HG03521 (cell line): Measurements from ENCODE around the gene ERN1.
A peak's percentile ranks its signal among the peaks of the same experiment; 100 is the strongest.
"Not testable (repeated sequence)": the region's sequence is repeated elsewhere in the genome, so short reads cannot be mapped to it uniquely, and the experiment has no call there.

Experiments
- ATAC-seq: cut with Tn5 transposase; IDR thresholded peaks from one replicate; pipeline ENCODE4 v1.9.1; 2021; ENCODE audit warnings: mild to moderate bottlenecking, moderate library complexity; ENCODE audit not compliant: unreplicated experiment

ERN1 gene

GRCh38 chr17:64129765-64130558 lies at the start of gene ERN1:
ERN1 (minus strand) TSS chr17:64130144; CDS start chr17:64130029, 115 bp downstream.
- ATAC-seq = peak; percentile 84

GRCh38 chr17:64179024-64179423 lies 49.1 kb upstream of the ERN1 start:
- ATAC-seq = not testable (repeated sequence)

- ATAC-seq = no peak
Measured at GRCh38 chr17:64178011-64178825, 48.3 kb upstream of the ERN1 start.

- no peak for ATAC-seq
Measured at GRCh38 chr17:64177311-64178010, 47.5 kb upstream of the ERN1 start.

GRCh38 chr17:64176556-64176955 lies 46.6 kb upstream of the ERN1 start:
- ATAC-seq = no peak

- no peak for ATAC-seq
Measured at GRCh38 chr17:64174686-64175456, 44.9 kb upstream of the ERN1 start.

- no peak for ATAC-seq
Measured at GRCh38 chr17:64173646-64174045, 43.7 kb upstream of the ERN1 start.

- no peak for ATAC-seq
Measured at GRCh38 chr17:64172510-64172909, 42.6 kb upstream of the ERN1 start.

- no peak for ATAC-seq
Measured at GRCh38 chr17:64171041-64171440, 41.1 kb upstream of the ERN1 start.

- ATAC-seq = no peak
Measured at GRCh38 chr17:64170286-64170685, 40.3 kb upstream of the ERN1 start.

- not testable (repeated sequence) for ATAC-seq
Measured at GRCh38 chr17:64167666-64168065, 37.7 kb upstream of the ERN1 start.

- ATAC-seq = no peak
Measured at GRCh38 chr17:64166876-64167275, 36.9 kb upstream of the ERN1 start.

GRCh38 chr17:64165347-64165746 lies 35.4 kb upstream of the ERN1 start:
- ATAC-seq = no peak

GRCh38 chr17:64164596-64165285 lies 34.8 kb upstream of the ERN1 start:
- no peak for ATAC-seq

- ATAC-seq = no peak
Measured at GRCh38 chr17:64163468-64163867, 33.5 kb upstream of the ERN1 start.

- no peak for ATAC-seq
Measured at GRCh38 chr17:64162554-64162953, 32.6 kb upstream of the ERN1 start.

GRCh38 chr17:64161380-64162176 lies 31.6 kb upstream of the ERN1 start:
- ATAC-seq = no peak

- ATAC-seq = no peak
Measured at GRCh38 chr17:64160378-64160777, 30.4 kb upstream of the ERN1 start.
